OCI-LY1 (cell line): ENCODE data around the gene SLC29A3.

Experiments used
- H2AFZ ChIP-seq: fragments of 200-600 bp; sonication (generic), shearing (Covaris generic); 2 replicates; pipeline ENCODE4 v1.6.0; 2014; ENCODE audit warnings: antibody characterized with exemption, mild to moderate bottlenecking, low read length
- H3F3A ChIP-seq: fragments of 200-600 bp; sonication (generic), shearing (Covaris generic); 2 replicates; pipeline ENCODE4 v1.6.0; 2014; ENCODE audit warnings: mild to moderate bottlenecking, antibody characterized with exemption, low read length, moderate library complexity; ENCODE audit not compliant: insufficient read depth
- H3K27ac ChIP-seq: fragments of 200-600 bp; sonication (generic); 2 replicates; pipeline ENCODE4 v1.5.1; 2014; ENCODE audit warnings: low read length, mixed run types, mild to moderate bottlenecking, low read depth; ENCODE audit not compliant: poor library complexity, severe bottlenecking
- H3K27me3 ChIP-seq: fragments of 200-600 bp; sonication (generic); 2 replicates; pipeline ENCODE4 v1.6.0; 2014; ENCODE audit warnings: antibody characterized with exemption, mild to moderate bottlenecking, low read length, moderate library complexity; ENCODE audit not compliant: insufficient read depth
- H3K36me3 ChIP-seq: fragments of 200-600 bp; sonication (generic); 2 replicates; pipeline ENCODE4 v1.6.1; 2014; ENCODE audit warnings: mild to moderate bottlenecking, antibody characterized with exemption, low read length, moderate library complexity, mixed read lengths; ENCODE audit not compliant: insufficient read depth
- H3K4me1 ChIP-seq: fragments of 200-600 bp; sonication (generic); 2 replicates; pipeline ENCODE4 v1.5.1; 2014; ENCODE audit warnings: mild to moderate bottlenecking, low read length, moderate library complexity; ENCODE audit not compliant: insufficient read depth, severe bottlenecking
- H3K4me2 ChIP-seq: fragments of 200-600 bp; sonication (generic), shearing (Covaris generic); 2 replicates; pipeline ENCODE4 v1.6.1; 2014; ENCODE audit warnings: low read length
- H3K4me3 ChIP-seq: fragments of 200-600 bp; sonication (generic); 2 replicates; pipeline ENCODE4 v1.5.1; 2014; ENCODE audit warnings: low read length, low read depth, mild to moderate bottlenecking, mixed read lengths; ENCODE audit not compliant: poor library complexity, severe bottlenecking
- H3K79me2 ChIP-seq: fragments of 200-600 bp; shearing (Covaris generic); 2 replicates; pipeline ENCODE4 v1.6.1; 2016; ENCODE audit warnings: mixed run types, low read length, mixed read lengths; ENCODE audit not compliant: insufficient read depth
- H3K9ac ChIP-seq: fragments of 200-600 bp; sonication (generic), shearing (Covaris generic); 2 replicates; pipeline ENCODE4 v1.6.1; 2014; ENCODE audit warnings: mild to moderate bottlenecking, low read length, mixed read lengths
- H3K9me2 ChIP-seq: fragments of 200-600 bp; sonication (generic), shearing (Covaris generic); 2 replicates; pipeline ENCODE4 v1.6.1; 2014; ENCODE audit warnings: low read depth, mild to moderate bottlenecking, low read length, mixed read lengths
- H3K9me3 ChIP-seq: fragments of 200-600 bp; shearing (Covaris generic); 2 replicates; pipeline ENCODE4 v1.6.1; 2014; ENCODE audit warnings: low read length, mixed read lengths
- H4K20me1 ChIP-seq: fragments of 200-600 bp; sonication (generic), shearing (Covaris generic); 2 replicates; pipeline ENCODE4 v1.6.0; 2016; ENCODE audit warnings: mild to moderate bottlenecking, low read length; ENCODE audit not compliant: insufficient read depth
- EZH2 ChIP-seq: fragments of 200-600 bp; sonication (generic), shearing (Covaris generic); IDR thresholded peaks from 2 replicates; pipeline ENCODE4 v1.8.0; 2017; ENCODE audit warnings: borderline replicate concordance, mixed run types, mild to moderate bottlenecking, antibody characterized with exemption, low read length, moderate library complexity, mixed read lengths
- TF ChIP-seq, protein P1 (sequence below): fragments of 200-600 bp; sonication (generic), shearing (Covaris generic); IDR thresholded peaks from 2 replicates; pipeline ENCODE4 v1.5.1; 2017; ENCODE audit warnings: mild to moderate bottlenecking, antibody characterized with exemption, low read length, moderate library complexity, mixed read lengths

The SLC29A3 gene

DNA sequence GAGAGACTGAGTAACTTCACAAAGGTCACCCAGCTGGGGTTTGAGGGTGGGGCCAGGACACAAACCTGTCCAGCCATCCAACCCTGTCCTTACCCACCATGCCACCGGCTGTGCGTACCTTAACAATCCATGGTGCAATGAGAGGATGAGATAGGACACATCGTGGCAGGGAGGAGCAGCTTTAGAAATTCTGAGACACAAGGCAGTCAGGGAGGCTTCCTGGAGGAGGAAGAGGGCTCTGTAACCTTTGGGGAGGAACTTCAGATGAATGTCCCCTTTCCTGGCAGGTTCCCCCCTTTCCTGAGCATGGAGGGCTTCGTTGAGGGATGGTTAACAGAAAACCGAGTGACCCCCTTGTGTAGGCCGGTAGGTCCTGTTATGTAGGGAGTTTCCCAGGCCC is 35.6 kb upstream of the SLC29A3 start:
- Histone ChIP-seq H3K4me3 (no peak overlapping the region), H4K20me1 (no peaks in the 10 kb centered on the region), H3K9me3 (no peaks in the 10 kb centered on the region), H3K36me3 (no peaks in the 10 kb centered on the region), H3K27me3 (0 out of 2 replicates have a peak, but pooled peaks cover 2% of the 10 kb centered on the region), H3K9ac (no peak overlapping the region), H3K27ac (no peak overlapping the region), H3K4me2 (no peak overlapping the region), H3F3A (no peaks in the 10 kb centered on the region), H3K4me1 (no peaks in the 10 kb centered on the region), H2AFZ (no peak overlapping the region), H3K9me2 (no peaks in the 10 kb centered on the region), H3K79me2 (no peaks in the 10 kb centered on the region)
- TF ChIP-seq EZH2 = no peak
- TF ChIP-seq, protein P1, sequence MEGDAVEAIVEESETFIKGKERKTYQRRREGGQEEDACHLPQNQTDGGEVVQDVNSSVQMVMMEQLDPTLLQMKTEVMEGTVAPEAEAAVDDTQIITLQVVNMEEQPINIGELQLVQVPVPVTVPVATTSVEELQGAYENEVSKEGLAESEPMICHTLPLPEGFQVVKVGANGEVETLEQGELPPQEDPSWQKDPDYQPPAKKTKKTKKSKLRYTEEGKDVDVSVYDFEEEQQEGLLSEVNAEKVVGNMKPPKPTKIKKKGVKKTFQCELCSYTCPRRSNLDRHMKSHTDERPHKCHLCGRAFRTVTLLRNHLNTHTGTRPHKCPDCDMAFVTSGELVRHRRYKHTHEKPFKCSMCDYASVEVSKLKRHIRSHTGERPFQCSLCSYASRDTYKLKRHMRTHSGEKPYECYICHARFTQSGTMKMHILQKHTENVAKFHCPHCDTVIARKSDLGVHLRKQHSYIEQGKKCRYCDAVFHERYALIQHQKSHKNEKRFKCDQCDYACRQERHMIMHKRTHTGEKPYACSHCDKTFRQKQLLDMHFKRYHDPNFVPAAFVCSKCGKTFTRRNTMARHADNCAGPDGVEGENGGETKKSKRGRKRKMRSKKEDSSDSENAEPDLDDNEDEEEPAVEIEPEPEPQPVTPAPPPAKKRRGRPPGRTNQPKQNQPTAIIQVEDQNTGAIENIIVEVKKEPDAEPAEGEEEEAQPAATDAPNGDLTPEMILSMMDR = no peak

GRCh38 chr10:71283876-71284275 is 35.2 kb upstream of the SLC29A3 start:
- H3K27ac ChIP-seq = no peak overlapping the region
- no peak overlapping the region for H2AFZ ChIP-seq
- H4K20me1 ChIP-seq = no peaks in the 10 kb centered on the region
- no peaks in the 10 kb centered on the region for H3K79me2 ChIP-seq
- H3K4me1 ChIP-seq = no peaks in the 10 kb centered on the region
- no peaks in the 10 kb centered on the region for H3K9me2 ChIP-seq
- no peaks in the 10 kb centered on the region for H3F3A ChIP-seq
- no peaks in the 10 kb centered on the region for H3K36me3 ChIP-seq
- no peak overlapping the region for H3K9ac ChIP-seq
- no peaks in the 10 kb centered on the region for H3K9me3 ChIP-seq
- TF ChIP-seq, protein P1 = no peak
- no peak for TF ChIP-seq EZH2
- 0 out of 2 replicates have a peak, but pooled peaks cover 2% of the 10 kb centered on the region for H3K27me3 ChIP-seq
- no peak overlapping the region for H3K4me2 ChIP-seq
- no peak overlapping the region for H3K4me3 ChIP-seq

- H2AFZ ChIP-seq = no peak overlapping the region
- H3K36me3 ChIP-seq = no peaks in the 10 kb centered on the region
- no peaks in the 10 kb centered on the region for H4K20me1 ChIP-seq
- no peaks in the 10 kb centered on the region for H3K9me2 ChIP-seq
- TF ChIP-seq, protein P1 = no peak
- TF ChIP-seq EZH2 = no peak
- no peak overlapping the region for H3K4me3 ChIP-seq
- no peak overlapping the region for H3K27ac ChIP-seq
- no peaks in the 10 kb centered on the region for H3F3A ChIP-seq
- no peak overlapping the region for H3K9ac ChIP-seq
- 0 out of 2 replicates have a peak, but pooled peaks cover 2% of the 10 kb centered on the region for H3K27me3 ChIP-seq
- H3K4me1 ChIP-seq = no peaks in the 10 kb centered on the region
- H3K4me2 ChIP-seq = no peak overlapping the region
- no peaks in the 10 kb centered on the region for H3K79me2 ChIP-seq
- no peaks in the 10 kb centered on the region for H3K9me3 ChIP-seq
These were observed 34.4 kb upstream of the SLC29A3 start for GRCh38 chr10:71284544-71285179.
